Caco-2 (cell line): ENCODE measurements around the gene GCNT2. TPM values are rescaled to one million over a fixed set of nuclear protein-coding genes. Genes with fewer than 3 reads are reported as not detected.

ENCODE experiments used
- BruUV-seq: library from RNA; stranded (reverse); fragments of 400-500 nt; replicated peaks from 2 replicates; lab custom pipeline; 2021; lab: Mats Ljungman, UMichigan
- CTCF ChIA-PET: fragments of 300-600 bp; sonication (Branson Sonifier 250); formaldehyde crosslinking; loops from one replicate; lab custom pipeline; 2022; ENCODE audit warnings: antibody characterized with exemption; lab: Charles Lee
- POLR2A ChIA-PET: fragments of 300-600 bp; sonication (Branson Sonifier 250); formaldehyde crosslinking; loops from one replicate; lab custom pipeline; 2022; ENCODE audit warnings: antibody characterized with exemption; lab: Charles Lee
- DNase-seq, 2 experiments: peaks; one replicate each; pipeline versions ENCODE4 v3.0.0 to v3.0.0-alpha.2; 2020 to 2022
- H3K27me3 ChIP-seq: replicated peaks from 2 replicates; pipeline ENCODE4 v1.6.0; 2011; ENCODE audit warnings: low read length; ENCODE audit not compliant: control insufficient read depth, insufficient read depth
- H3K36me3 ChIP-seq: 2 replicates; pipeline ENCODE4 v1.5.1; 2011; ENCODE audit warnings: low read length; ENCODE audit not compliant: control insufficient read depth, insufficient read depth
- H3K4me1 ChIP-seq: fragments of 250-450 bp; sonication (Bioruptor Pico); 2 replicates; pipeline ENCODE4 v1.5.1; 2020; ENCODE audit warnings: mild to moderate bottlenecking
- H3K4me3 ChIP-seq: 2 replicates; pipeline ENCODE4 v1.5.1; 2011; ENCODE audit warnings: low read depth, mild to moderate bottlenecking, control low read depth, low read length
- H3K9me3 ChIP-seq: fragments of 250-450 bp; sonication (Bioruptor Pico); 2 replicates; pipeline ENCODE4 v1.5.1; 2020; ENCODE audit warnings: mild to moderate bottlenecking, moderate library complexity
- H3K27ac Mint-ChIP-seq: one replicate; pipeline ENCODE4 v1.8.0; 2022; ENCODE audit warnings: mixed read lengths; ENCODE audit not compliant: unreplicated experiment
- H3K27me3 Mint-ChIP-seq: one replicate; pipeline ENCODE4 v1.8.0; 2022; ENCODE audit warnings: mixed read lengths; ENCODE audit not compliant: insufficient read depth, unreplicated experiment
- H3K36me3 Mint-ChIP-seq: one replicate; pipeline ENCODE4 v1.8.0; 2022; ENCODE audit warnings: mild to moderate bottlenecking, mixed read lengths; ENCODE audit not compliant: insufficient read depth, unreplicated experiment
- H3K4me1 Mint-ChIP-seq: one replicate; pipeline ENCODE4 v1.8.0; 2022; ENCODE audit warnings: low read depth, mixed read lengths; ENCODE audit not compliant: unreplicated experiment
- H3K4me3 Mint-ChIP-seq: one replicate; pipeline ENCODE4 v1.8.0; 2022; ENCODE audit warnings: mild to moderate bottlenecking, moderate library complexity, mixed read lengths; ENCODE audit not compliant: unreplicated experiment
- H3K9me3 Mint-ChIP-seq: one replicate; pipeline ENCODE4 v1.8.0; 2022; ENCODE audit warnings: mixed read lengths; ENCODE audit not compliant: unreplicated experiment
- intact Hi-C: fragments of 100-400 bp; cut with micrococcal nuclease; formaldehyde crosslinking; loops from one replicate; pipeline ENCODE4 v1.10.0; 2022; ENCODE audit not compliant: unreplicated experiment
- total RNA-seq: library from RNA; stranded (reverse); gene quantifications from 2 replicates; pipeline ENCODE4 v1.2.3, GENCODE V29; 2022
- TF ChIP-seq, protein P1 (sequence below), 2 experiments: fragments of 200-600 bp in 1 of 2; IDR thresholded peaks; 1 replicate in 1 of 2; 2 replicates in 1 of 2; pipeline versions ENCODE4 v1.5.1 to v1.8.0; 2011 to 2022; ENCODE audit warnings: antibody characterized with exemption in 1 of 2, control low read depth in 1 of 2, inconsistent platforms in 1 of 2, low read depth in 1 of 2, low read length in 1 of 2, mild to moderate bottlenecking in 1 of 2, moderate library complexity in 1 of 2; ENCODE audit not compliant: insufficient read depth in 1 of 2, severe bottlenecking in 1 of 2, unreplicated experiment in 1 of 2

Gene GCNT2
- total RNA-seq, 1 experiment from 2014 or later: 70.7 TPM

DNA sequence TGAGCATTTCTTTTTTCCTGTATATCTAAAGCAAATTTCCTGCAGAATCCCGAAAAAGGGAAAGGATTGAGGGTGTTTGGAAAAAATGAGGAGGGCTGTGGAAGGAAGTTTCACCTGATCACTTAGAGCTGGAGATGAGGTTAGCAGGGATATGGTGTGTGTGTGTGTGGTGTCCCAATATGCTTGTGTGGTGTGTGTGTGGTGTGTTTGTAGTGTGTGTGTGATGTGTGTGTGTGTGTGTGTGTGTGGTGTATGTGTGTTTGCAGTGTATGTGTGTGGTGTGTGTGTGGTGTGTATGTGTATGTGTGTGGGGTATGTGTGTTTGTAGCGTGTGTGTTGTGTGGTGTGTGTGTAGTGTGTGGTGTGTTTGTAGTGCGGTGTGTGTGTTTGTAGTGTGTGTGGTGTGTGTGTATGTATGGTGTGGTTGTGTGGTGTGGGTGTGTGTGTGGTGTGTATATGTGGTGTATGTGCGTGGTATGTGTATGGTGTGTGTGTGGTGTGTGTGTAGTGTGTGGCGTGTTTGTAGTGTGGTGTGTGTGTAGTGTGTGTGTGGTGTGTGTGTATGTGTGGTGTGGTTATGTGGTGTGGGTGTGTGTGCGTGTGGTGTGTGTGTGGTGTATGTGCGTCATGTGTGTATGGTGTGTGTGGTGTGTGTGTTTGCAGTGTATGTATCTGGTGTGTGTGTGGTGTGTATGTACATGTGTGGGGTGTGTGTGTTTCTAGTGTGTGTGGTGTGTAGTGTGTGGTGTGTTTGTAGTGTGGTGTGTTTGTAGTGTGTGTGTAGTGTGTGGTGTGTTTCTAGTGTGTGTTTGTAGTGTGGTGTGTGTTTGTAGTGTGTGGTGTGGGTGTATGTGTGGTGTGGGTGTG lies 67.6 kb downstream of the GCNT2 start:
- intact Hi-C loops: loop anchor here (10.0 kb wide), 1 partner anchor 106 kb away; the partner anchor contains the start of genes C6orf52 and PAK1IP1
- no TSS peak for BruUV-seq
- no peaks in the 10 kb centered on the region for H3K27me3 Mint-ChIP-seq
- Histone ChIP-seq H3K27me3 (no peaks in the 10 kb centered on the region), H3K9me3 (no peaks in the 10 kb centered on the region), H3K4me3 (peak overlapping the region; percentile 34), H3K4me1 (peaks cover 25% of the 10 kb centered on the region), H3K36me3 (no peaks in the 10 kb centered on the region)
- H3K4me1 Mint-ChIP-seq: peaks cover 32% of the 10 kb centered on the region
- H3K4me3 Mint-ChIP-seq: no peak overlapping the region
- peaks cover 33% of the 10 kb centered on the region for H3K36me3 Mint-ChIP-seq
- CTCF ChIA-PET: interaction anchor here (1.1 kb wide), 1 partner anchor 66 kb away, joined by 4 read pairs; no protein-coding TSS in a partner anchor
- no peak overlapping the region for H3K27ac Mint-ChIP-seq
- no peak for DNase-seq
- no peaks in the 10 kb centered on the region for H3K9me3 Mint-ChIP-seq
- POLR2A ChIA-PET: interaction anchor here (0.6 to 1.8 kb wide), 2 partner anchors 68 to 106 kb away, joined by 3 to 12 read pairs; partner anchors contain the start of genes C6orf52, GCNT2 and PAK1IP1
- TF ChIP-seq, protein P1, sequence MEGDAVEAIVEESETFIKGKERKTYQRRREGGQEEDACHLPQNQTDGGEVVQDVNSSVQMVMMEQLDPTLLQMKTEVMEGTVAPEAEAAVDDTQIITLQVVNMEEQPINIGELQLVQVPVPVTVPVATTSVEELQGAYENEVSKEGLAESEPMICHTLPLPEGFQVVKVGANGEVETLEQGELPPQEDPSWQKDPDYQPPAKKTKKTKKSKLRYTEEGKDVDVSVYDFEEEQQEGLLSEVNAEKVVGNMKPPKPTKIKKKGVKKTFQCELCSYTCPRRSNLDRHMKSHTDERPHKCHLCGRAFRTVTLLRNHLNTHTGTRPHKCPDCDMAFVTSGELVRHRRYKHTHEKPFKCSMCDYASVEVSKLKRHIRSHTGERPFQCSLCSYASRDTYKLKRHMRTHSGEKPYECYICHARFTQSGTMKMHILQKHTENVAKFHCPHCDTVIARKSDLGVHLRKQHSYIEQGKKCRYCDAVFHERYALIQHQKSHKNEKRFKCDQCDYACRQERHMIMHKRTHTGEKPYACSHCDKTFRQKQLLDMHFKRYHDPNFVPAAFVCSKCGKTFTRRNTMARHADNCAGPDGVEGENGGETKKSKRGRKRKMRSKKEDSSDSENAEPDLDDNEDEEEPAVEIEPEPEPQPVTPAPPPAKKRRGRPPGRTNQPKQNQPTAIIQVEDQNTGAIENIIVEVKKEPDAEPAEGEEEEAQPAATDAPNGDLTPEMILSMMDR (IDR thresholded peaks at IDR 0.05; ENCODE audit: insufficient read depth in 1 of 2, low read depth in 1 of 2, low read length in 1 of 2, severe bottlenecking in 1 of 2, unreplicated experiment in 1 of 2): no peak

DNA sequence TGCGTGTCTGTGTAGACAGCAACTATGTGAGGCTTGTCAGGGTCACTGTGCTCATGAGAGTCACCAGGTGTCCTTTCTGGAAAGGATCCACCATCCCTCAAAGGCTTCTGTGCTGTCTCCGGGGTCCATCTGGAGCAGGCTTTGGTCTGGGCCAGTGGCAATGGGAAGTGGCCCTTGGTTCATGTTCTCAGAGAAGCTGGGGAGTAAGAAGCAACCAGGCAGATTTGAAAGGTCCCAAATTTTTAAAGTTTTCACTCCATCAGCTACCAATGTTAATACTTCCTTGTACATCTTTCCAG lies 68.2 kb downstream of the GCNT2 start:
- Histone ChIP-seq H3K36me3 (no peaks in the 10 kb centered on the region), H3K9me3 (no peaks in the 10 kb centered on the region), H3K4me1 (peaks cover 20% of the 10 kb centered on the region), H3K4me3 (no peak overlapping the region), H3K27me3 (no peaks in the 10 kb centered on the region)
- no peak overlapping the region for H3K27ac Mint-ChIP-seq
- no peaks in the 10 kb centered on the region for H3K9me3 Mint-ChIP-seq
- H3K36me3 Mint-ChIP-seq: peaks cover 31% of the 10 kb centered on the region
- ChIA-PET POLR2A (no interaction called here), CTCF (no interaction called here)
- peaks cover 27% of the 10 kb centered on the region for H3K4me1 Mint-ChIP-seq
- intact Hi-C loops: loop anchor here (10.0 kb wide), 1 partner anchor 105 kb away; the partner anchor contains the start of genes C6orf52 and PAK1IP1
- no TSS peak for BruUV-seq
- no peak for DNase-seq
- TF ChIP-seq, protein P1 (IDR thresholded peaks at IDR 0.05; ENCODE audit: insufficient read depth in 1 of 2, low read depth in 1 of 2, low read length in 1 of 2, severe bottlenecking in 1 of 2, unreplicated experiment in 1 of 2): no peak
- H3K27me3 Mint-ChIP-seq: no peaks in the 10 kb centered on the region
- no peak overlapping the region for H3K4me3 Mint-ChIP-seq

DNA sequence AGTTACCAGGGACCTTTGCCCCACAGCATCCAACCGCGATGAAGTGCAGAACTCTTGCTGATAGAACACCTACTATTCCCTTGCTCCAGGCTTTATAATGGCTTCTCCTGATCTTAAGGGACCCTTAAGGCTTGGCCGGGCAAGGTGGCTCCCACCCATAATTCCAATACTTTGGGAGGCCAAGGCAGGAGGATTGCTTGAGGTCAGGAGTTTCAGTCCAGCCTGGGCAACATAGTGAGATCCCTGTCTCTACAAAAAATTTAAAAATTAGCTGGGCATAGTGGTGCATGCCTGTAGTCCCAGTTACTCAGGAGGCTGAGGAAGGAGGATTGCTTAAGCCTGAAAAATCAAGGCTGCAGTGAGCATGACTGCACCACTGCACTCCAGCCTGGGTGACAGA lies 68.8 kb downstream of the GCNT2 start:
- H3K4me3 Mint-ChIP-seq: no peak overlapping the region
- Histone ChIP-seq H3K27me3 (no peaks in the 10 kb centered on the region), H3K36me3 (no peaks in the 10 kb centered on the region), H3K4me3 (no peak overlapping the region), H3K4me1 (peaks cover 13% of the 10 kb centered on the region), H3K9me3 (no peaks in the 10 kb centered on the region)
- peaks cover 37% of the 10 kb centered on the region for H3K36me3 Mint-ChIP-seq
- intact Hi-C loops: loop anchor here (10.0 kb wide), 1 partner anchor 105 kb away; the partner anchor contains the start of genes C6orf52 and PAK1IP1
- DNase-seq: no peak
- CTCF ChIA-PET: no interaction called here
- TF ChIP-seq, protein P1 (IDR thresholded peaks at IDR 0.05; ENCODE audit: insufficient read depth in 1 of 2, low read depth in 1 of 2, low read length in 1 of 2, severe bottlenecking in 1 of 2, unreplicated experiment in 1 of 2): no peak
- no peaks in the 10 kb centered on the region for H3K9me3 Mint-ChIP-seq
- no peak overlapping the region for H3K27ac Mint-ChIP-seq
- H3K27me3 Mint-ChIP-seq: no peaks in the 10 kb centered on the region
- peaks cover 22% of the 10 kb centered on the region for H3K4me1 Mint-ChIP-seq
- no TSS peak for BruUV-seq
- POLR2A ChIA-PET: no interaction called here
